NCI-H1092 (cell line): Measurements from ENCODE around the gene AGXT.

Experiments
- DNase-seq: peaks from one replicate; lab custom pipeline; 2025; lab: John Stamatoyannopoulos, UW

AGXT gene

GRCh38 chr2:240886678-240887609 lies 18.3 kb downstream of the AGXT start:
- no peak for DNase-seq

GRCh38 chr2:240887631-240888030 lies 19.0 kb downstream of the AGXT start:
- no peak for DNase-seq

DNA sequence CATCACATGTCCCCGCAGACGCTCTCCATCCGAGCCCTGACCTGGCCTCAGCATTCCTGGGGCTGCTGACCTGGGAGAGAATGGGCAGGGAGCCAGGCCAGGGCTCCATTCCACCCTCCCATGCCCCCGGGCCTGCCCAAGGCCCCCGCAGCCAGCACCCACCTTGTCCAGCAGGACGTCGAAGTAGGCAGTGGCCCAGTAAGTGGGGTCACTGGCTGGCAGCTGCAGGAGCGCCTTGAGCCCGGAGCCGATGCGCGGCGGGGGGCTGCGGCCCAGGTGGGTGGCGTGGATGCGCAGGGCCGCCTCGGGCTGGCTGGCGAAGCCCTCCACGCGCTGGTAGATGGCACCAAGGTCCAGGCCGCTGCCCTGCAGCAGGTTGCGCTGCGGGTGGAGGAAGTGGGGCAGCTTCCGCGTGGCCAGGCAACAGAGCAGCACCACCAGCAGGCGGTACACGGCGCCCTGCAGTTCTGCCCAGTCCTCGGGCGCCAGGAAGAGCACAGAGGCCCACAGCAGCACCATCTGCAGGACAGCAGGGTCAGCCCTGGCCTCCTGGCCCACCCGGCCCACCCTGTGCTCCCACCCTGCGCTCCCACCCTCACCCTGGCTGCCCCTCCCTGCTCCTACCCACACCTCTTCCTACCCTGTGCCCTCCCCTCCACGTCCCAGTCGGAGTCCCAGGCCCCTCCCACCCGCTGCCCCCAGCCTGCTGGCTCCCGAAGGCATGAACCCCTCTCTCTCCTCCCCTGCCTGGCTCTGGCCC lies 19.7 kb downstream of the AGXT start:
- DNase-seq, result no peak

DNA sequence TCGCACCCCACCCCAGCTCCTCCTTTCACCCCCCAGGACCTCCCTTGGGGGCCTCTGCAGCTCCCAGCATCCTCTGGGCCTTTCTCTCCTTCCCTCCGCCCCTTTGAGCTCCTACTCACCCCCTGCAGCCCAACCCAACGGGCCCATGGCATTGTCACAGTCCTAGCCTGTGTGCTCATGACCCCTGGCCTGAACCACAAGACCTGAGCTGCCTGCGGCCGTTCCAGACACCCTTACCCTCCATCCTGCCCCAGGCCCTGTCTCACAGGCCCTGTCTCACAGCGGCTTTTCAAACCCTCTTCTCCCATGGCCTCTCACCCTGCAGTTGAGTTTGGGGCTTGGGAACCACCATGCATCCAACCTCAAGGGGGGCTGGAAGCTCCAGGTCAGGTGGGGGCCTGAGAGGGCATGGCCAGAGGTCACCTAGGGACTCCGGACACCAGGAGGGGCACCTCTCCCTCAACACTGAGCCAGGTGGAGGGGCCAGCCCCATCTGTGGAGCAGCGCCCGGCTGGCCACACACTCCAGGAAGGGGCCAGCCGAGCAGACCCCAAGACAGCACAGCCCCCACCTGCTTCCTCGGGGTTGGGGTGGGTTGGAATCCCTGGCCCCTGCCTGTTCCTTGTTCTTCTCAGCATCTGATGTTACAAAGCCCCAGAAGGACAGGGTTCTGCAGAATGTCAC lies 20.4 kb downstream of the AGXT start:
- DNase-seq, result no peak

DNA sequence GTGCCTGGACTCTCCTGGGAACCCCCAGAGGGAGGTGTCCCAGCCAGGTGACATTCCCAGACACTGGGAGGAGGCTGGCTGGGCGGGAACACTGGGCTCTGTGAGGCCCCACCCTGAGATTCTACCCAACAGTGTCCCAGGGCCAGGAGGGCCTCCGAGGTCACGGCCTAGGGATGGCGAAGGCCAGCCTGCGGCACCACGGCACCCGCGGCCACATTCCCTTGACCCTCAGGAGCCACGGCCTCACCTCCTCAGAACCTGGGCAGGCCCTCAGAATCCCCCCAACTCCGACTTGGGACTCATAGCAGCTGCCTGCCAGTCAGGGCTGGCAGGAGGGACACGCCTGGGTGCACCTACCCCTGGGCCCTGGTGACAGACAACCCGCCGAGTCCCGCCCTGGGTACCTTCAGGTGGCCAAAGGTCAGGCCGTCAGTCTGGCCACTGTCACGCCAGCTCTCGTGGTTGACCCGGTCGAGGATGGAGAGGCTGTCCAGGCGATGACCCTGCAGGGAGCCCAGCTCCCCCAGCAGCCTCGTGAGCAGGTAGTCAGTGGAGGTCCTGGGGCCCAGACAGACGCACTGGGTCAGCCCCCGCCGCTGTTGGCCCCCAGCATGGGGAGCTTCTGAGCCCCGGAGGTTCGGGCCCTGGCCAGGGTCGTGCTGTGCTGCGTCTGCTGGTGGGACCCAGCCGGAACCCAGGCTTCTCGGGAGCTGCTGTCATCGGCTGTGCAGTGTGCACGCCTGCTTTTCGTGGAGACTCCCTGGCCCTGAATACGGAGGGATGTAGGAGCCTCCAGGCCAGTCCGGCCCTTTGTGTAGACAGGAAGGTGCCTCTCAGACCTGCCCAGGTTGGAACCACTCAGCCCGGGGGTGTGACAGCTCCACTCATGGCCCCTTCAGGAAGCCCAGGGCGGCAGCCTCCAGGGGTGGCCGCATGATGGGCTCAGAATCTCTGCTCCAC lies 21.3 kb downstream of the AGXT start:
- DNase-seq, result no peak

- no peak for DNase-seq
These were observed 22.1 kb downstream of the AGXT start for GRCh38 chr2:240890691-240891090.

DNA sequence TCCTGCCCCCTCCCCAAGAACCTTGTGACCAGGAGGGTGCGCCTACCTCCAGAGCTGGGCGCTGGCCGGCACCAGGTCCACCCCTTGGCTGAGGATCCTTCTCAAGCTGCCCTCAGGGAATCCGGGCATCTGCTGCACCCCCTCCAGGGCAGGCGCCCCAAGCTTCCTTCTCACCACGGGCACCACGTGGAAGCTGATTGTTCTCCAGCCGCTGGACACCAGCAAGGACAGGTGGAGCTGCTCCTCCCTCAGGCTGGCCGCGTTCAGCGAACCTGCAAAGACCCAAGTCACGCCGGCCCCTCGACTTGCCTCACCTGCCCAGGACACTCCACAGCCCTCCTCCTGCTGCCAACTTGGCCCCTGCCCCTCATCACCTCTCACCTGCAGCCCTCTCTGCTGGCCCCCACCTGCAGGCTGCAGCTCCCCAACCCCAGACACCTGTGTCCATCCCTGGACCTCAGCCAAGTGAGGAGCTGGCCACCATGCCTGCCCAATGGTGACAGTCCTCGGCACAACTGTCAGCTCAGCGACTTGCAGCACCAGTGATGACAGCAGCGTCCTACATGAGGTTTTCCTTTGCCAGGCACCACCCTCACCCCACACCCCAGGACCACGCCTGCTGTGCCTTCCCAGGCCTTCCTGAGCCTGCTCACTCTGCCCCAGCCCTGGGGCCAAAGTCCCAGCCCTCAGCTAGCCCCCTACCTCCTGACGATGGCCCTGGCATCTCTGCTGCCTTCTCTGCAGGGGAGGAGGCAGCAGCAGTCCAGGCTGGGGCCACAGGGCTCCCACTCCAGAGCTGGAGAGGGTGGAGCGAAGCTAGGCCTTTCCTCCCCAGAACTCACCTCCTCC lies 23.1 kb downstream of the AGXT start:
- DNase-seq, result no peak

DNA sequence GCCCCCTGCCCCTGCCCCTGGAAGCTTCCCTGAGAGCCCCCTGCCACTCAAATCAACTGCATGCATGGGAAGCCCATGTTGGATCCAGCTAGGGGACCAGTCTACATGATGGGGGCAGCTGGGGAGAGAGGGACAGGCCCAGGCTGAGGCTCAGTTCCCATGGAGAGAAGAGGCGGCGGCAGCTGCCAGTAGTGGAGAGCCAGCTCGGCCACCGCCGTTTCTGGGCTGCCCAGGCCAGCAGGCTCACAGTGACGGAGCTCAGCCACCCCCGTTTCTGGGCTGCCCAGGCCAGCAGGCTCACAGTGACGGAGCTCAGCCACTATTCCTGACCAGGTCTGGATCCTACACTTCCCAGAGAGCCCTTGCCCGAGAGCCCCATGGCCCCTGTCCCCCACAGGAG lies 23.7 kb downstream of the AGXT start:
- DNase-seq, result no peak

DNA sequence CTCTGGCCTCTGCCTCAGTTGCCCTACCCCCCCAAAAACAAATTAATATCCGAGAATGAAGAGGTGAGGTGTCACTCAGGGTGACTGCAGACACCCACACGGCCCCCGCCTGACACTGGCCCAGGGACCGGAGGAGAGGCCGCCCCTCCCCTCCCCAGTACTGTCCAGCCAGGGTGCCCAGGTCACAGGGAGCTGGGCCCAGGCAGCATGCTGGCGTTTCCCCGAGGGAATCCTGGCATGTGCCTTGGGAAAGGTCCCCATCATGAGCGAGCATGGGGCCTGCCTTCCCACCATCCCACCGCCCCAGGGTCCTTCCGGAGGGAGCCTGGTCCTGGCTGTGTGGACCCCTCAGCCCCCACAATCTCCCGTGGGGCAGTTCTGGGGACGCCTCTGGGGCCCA lies 24.3 kb downstream of the AGXT start:
- DNase-seq, result no peak

GRCh38 chr2:240893363-240893844 lies 24.8 kb downstream of the AGXT start:
- no peak for DNase-seq

- DNase-seq, result no peak
These were observed 25.4 kb downstream of the AGXT start for GRCh38 chr2:240894006-240894405.

DNA sequence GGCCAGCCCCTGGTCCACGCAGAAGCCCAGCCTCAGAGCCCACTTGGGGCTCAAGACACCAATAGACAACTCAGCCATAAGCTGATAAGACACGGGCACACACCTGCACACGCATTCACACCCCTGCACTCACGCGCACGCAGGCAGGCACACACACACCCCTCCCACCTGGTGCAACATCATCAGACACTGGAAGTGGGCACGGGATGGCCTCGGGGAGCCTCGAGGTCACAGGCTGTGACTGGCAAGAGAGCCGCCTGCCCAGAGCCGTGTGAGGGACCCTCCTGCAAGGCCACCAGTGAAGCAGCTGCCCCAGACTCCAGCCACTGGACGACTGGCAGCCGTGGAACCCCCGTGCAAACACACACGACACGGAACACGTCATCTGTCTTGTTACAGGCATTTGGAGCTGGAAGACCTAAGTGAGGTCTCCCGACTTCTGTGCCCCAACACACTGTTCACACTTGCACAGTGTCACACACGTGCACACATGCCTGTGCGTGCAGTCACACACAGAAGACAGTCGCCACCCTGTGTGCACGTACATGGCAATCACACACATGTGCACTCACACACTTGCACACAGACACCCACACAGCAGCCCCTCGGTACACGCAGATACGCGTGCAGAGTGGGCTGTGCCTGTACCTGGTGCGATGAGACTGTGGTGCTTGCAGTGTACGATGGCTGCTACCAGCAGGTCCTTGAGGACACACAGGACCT lies 26.4 kb downstream of the AGXT start:
- no peak for DNase-seq

DNA sequence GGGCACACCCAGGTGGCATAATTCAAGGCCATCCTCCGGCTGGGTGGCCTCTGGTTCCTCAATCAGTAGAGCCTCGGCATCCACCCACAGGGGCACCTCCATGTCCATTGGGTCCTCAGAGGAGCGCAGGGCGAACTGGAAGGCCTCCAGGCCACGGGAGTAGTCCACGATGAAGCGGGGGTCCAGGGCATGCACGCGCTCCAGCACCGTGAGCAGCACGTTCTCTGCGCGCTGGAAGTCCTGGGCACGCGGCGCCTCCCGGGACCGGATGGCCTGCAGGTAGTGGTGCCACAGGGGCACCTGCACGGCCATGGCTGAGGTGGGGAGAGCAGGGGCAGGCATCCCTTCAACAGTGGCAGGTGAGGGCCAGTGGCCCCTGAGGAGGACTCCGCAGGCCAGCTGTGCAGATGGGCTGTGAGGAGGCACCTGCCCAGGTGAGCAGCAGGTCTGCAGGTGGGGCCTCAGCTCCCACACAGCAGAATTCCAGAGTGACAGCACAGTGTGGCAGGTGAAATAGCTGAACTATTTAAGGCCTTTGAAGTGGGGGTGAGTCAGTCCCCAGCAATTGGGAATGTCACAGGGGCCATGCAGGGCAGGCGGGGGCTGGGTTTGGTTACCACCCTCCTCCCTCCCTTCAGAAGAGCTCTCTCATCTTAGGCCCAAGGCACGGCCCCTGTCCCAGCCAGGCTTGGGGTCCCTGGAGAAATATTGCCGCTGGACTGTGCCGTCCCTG lies 27.2 kb downstream of the AGXT start, which contains the start of gene MAB21L4:
Gene MAB21L4, minus strand, starts transcription at position 501 of the 733 bp plus-strand sequence. Its CDS starts 159 bp downstream, at position 342.
- DNase-seq, result no peak

- DNase-seq, result no peak
These were observed 27.8 kb downstream of the AGXT start for GRCh38 chr2:240896394-240896793.

DNA sequence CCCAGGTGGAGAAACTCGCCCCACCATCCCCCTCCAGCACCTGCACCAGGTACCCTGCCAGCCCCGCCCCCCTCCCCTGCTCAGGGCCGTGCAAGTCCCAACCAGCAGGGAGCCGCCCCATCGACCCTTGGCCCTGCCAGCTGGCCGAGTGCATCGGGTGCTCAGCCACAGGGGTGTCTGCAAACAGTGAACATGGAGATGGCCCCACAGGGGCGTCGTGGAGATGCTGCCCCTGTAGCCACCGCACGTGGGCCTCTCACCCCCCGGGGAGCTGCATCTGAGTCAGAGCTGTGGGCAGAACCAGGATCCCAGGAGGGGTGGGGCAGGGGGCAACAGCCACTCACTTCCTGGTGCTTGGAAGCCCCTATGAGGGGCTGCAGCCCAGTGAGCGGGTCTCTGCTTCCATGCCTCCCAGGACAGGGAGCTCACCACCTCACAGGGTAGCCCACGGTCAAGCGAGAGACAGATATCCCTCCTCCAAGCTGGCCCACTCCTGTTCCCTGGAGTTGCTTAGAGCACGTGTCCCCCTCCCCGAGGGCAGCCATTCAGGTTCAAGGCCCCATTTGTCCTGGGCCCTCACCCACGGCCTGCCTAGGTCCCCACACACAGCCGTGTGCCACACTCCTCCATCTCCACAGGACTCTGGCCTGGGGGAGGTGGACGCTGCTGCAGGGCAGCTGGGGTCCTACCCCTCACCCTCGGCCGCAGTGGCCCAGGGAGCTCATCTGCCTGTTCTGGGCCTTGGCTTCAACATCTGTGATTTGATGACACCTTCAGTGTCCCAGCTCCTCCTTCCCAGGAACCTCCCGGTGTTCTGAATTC lies 28.5 kb downstream of the AGXT start:
- DNase-seq, result no peak

DNA sequence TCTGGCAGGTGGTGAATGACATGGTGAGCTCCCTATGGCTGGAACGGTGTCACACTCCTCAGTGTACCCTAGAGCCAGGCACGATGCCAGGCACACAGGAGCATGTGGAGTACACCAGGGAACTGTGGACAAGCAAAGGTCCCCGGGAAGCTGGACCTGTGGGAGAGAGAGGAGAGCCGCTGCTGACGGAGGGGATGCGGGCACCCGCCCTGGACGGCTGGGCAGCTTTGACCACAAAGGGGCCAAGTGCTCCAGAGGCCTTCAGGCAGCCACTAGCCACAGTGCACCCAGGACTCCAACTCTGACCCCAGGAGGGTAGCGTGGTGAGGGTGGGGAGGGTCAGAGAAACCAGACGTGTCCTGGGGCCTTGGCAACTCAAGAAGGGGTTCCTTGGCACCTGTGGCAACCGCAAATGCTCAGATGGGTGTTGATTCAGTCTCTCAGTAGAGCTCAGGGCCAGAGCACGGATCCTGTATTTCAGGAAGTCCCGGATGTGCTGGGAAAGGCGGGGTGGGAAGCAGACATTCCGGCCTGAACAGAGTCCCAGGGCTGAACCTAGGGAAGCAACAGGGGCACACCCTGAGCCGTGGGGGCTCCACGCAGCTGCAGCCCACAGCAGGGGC lies 29.6 kb downstream of the AGXT start:
- DNase-seq, result no peak

DNA sequence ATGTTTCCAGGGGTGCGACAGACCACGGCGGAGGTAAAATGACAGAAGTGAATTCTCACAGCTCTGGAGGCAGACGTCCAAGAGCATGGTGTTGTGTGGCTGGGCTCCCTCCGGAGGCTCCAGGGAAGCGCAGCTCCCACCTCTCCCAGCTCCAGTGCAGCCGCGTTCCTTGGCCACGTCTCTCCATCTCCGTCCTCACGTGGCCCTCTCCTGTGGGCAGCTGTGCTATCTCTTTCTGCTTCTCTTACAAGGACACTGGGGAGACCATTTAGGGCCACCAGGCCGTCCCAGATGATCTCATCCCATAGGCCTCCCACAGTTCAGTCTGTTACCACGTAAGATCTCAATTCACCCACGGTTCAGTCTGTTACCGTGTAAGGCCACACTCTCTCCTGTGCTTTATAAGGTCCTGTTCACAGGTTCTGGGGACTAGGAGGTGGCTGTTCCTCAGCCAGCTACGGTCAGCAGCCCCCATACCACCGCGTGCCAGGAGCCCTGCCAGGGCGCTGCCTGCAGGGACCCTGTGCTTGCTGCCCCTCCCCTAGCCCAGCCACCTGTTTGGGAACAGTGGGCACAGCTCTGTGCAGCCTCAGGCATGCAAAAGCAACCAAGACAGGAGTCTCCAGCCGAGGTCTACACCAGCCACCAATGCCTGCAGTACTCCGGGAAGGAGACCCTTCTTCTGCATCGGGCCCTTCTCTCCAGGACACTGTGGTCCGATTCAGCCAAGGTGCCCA lies 30.3 kb downstream of the AGXT start:
- DNase-seq, result no peak
